Stimulated activated CD8-positive, alpha-beta memory T cell treated with anti-CD3 and anti-CD28 coated beads, Interleukin-7, amount 100 ng/mL, for 48 hours (primary cell): ENCODE results near the gene MOB1B.
"Not testable (repeated sequence)": the region's sequence is repeated elsewhere in the genome, so short reads cannot be mapped to it uniquely, and the experiment has no call there.

ENCODE experiments used
- DNase-seq, 2 donors: peaks; one replicate each; pipeline ENCODE4 v3.0.0-alpha.2; 2020; ENCODE audit warnings: low read depth in 1 of 2; ENCODE audit errors: extremely low read depth in 1 of 2

The MOB1B gene

GRCh38 chr4:70901984-70902576 is at the start of gene MOB1B:
Gene MOB1B (plus strand): TSS chr4:70902369. CDS start chr4:70902537, 168 bp downstream.
- peak; percentile 68 to 83 for DNase-seq

GRCh38 chr4:70855464-70855863 is 46.7 kb upstream of the MOB1B start:
- DNase-seq, result no peak

GRCh38 chr4:70858454-70858853 is 43.7 kb upstream of the MOB1B start:
- no peak for DNase-seq

DNA sequence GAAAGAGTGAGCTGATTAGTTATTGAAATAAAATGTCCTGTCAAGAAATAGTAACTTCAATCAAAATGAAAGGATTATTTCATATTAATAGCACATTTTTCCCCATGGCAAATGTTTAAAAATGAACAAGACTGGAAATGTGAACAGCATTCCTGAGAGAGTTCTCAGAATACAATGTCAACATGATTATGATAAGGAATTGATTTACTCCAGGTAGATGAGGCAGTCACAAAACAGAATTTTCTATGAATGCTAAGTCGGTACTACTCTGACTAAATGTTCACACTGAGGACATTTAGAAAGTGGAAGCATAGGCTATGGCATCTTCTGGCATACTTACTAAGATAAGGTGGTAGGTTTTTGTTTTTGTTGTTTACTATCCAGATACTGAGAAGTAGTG is 43.1 kb upstream of the MOB1B start:
- DNase-seq, result no peak

DNA sequence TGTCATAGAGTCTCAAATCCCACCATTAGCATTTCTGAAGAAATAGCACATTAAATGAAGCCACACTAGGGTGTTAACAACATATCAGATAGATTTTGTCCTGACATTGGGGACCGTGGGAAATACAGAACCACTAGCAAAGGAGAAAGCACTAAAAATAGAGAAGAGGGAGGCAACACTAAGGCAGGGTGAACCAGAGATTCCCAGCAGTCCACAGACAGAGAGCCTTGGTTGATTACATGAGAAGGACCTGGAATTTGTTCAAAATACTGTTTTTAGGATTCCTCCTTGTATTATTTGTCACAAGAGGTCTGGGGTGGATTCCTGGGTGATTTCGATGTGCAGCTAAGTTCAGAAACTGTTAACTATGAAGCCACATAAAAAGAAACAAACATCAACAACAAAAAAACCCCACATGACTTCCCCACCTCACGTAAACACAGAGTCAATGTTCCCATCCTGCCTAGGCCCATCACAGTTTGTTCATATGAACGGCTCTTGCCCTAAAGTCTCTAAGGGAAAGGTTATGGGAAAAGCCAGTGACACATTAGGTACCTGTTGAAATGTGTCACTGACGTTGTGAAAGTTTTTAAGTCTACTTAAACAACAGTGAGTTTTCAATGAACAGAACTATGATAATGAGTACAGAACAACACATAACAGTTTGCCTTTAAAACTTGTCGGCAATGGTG is 38.9 kb upstream of the MOB1B start:
- no peak for DNase-seq

- DNase-seq, result no peak
These were observed 33.4 kb upstream of the MOB1B start for GRCh38 chr4:70868778-70869177.

- no peak for DNase-seq
These were observed 29.0 kb upstream of the MOB1B start for GRCh38 chr4:70873216-70873615.

DNA sequence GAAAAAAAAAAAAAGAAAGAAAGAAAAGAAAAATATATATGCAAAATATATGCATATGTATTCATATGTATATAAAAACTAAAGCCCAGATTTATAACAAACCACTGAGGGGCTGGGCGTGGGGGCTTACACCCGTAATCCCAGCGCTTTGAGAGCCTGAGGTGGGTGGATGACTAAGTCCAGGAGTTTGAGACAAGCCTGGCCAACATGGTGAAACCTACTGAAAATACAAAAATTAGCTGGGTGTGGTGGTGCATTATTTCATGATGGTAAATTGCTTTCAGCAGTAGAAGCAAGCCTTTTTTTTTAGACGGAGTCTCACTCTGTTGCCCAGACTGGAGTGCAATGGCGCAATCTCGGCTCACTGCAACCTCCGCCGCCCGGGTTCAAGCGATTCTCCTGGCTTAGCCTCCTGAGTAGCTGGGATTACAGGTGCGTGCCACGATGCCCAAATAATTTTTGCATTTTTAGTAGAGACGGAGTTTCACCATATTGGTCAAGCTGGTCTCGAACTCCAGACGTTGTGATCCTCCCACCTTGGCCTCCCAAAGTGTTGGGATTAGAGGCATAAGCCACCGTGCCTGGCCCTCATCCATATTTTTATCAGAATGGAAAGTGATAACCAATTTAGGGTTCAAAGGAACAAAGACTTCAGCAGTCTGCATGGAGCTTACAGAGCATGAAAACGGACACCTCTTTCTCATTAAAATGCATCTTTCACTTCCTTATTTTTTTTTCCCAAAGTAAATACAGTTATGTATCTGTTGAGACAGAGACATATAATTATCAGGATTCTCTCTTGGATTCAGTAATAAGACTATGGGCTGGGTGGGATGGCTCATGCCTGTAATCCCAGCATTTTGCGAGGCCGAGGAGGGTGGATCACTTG is 27.7 kb upstream of the MOB1B start:
- no peak for DNase-seq

- no peak for DNase-seq
These were observed 24.6 kb upstream of the MOB1B start for GRCh38 chr4:70877556-70877955.

GRCh38 chr4:70880739-70881138 is 21.4 kb upstream of the MOB1B start:
- no peak for DNase-seq

DNA sequence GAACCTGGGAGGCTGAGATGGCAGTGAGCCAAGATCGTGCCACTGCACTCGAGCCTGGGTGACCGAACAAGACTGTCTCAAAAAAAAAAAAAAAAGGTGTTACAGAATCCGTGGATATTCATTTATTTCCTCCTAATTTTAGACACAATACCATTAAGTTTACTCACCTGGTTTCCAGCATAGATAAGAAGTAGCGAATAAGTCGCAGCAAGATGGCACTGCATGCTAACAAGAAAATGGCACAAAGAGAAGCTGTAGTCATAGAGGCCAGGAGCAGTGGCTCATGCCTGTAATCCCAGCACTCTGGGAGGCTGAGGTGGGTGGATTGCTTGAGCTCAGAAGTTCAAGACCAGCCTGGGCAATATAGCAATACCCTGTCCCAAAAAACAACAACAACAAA is 17.0 kb upstream of the MOB1B start:
- no peak for DNase-seq

- DNase-seq, result no peak
These were observed 9.9 kb upstream of the MOB1B start for GRCh38 chr4:70892086-70892769.

DNA sequence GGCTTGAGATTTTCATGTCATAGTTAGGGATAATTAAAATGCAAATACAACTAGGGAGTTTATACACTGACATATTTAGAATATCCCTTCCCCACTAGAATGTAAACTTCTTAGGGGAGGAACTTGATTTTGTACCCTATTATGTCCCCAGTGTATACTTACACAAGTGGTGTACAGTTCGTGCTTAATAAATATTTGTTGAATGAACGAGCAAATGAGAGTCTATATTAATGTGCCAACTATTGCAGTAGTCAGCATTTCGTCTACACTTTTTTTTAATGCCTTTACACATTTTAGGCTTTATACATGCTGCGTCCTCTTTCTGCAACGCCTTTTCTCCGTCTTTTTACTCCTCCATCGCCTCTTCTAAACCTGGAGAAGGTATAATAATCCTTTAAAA is 8.4 kb upstream of the MOB1B start:
- no peak for DNase-seq

DNA sequence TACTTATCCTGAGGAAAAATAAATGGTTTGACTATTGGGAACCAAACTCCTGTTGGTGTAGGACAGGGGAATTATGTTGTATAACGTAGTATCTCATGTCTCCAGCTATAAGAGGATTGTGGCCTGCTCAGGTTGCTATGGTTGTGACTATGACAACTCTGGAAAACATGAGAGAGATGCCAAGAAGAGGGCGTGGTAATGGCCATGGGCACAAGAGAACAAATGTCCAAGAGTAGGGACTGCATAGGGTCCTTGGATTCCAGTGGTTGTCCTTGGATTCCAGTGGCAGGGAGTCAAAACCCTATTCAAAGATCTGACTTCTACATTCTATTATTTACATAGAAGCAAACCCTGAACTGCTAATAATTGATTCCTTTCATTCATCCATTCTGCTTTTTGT is 6.8 kb upstream of the MOB1B start:
- DNase-seq, result no peak

DNA sequence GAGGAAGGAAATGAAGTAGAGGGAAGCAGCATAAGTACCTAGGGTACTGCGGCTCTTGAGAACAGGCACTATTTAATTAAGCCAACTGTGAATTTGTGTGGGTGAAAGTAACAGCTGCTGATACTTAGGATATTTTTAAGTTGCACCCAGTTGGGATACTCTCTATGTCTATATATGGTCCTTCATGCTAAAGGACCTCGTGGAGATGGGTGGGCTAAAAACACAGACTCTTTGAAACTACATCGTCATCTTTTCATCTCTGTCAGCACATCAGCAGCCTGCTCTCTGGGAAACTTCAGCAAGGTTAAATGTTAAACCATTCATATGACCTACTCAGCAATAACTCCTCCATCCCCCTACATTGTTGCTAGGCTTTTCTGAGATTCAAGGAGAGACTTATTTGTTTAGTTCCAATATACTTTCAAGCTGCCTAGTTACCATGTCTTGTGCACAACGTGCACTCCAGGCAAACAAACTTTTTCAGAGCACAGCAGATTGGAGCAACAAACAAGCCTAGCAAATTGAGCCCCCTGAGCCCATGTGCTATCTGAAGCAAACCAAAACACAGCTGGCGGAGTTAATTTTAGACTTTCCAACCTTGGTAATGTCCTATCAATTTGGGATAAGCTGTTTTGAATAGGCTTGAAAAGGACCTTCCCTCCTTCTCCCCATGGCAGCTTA is 6.2 kb upstream of the MOB1B start:
- no peak for DNase-seq

DNA sequence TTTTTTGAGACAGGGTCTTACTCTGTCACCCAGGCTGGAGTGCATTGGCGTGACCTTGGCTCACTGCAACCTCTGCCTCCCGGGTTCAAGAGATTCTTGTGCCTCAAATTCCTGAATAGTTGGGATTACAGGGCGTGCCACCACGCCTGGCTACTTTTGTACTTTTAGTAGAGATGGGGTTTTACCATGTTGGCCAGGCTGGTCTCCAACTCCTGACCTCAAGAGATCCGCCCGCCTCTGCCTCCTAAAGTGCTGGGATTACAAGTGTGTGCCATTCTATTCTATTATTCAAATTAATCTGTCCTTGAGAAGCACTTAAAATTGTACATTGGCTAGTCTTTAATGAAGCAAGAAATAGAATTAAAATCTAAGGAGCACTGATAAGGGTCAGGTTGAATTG is 3.6 kb upstream of the MOB1B start:
- not testable (repeated sequence) for DNase-seq

GRCh38 chr4:70901607-70901983 is 574 bp upstream of the MOB1B start:
- no peak for DNase-seq

DNA sequence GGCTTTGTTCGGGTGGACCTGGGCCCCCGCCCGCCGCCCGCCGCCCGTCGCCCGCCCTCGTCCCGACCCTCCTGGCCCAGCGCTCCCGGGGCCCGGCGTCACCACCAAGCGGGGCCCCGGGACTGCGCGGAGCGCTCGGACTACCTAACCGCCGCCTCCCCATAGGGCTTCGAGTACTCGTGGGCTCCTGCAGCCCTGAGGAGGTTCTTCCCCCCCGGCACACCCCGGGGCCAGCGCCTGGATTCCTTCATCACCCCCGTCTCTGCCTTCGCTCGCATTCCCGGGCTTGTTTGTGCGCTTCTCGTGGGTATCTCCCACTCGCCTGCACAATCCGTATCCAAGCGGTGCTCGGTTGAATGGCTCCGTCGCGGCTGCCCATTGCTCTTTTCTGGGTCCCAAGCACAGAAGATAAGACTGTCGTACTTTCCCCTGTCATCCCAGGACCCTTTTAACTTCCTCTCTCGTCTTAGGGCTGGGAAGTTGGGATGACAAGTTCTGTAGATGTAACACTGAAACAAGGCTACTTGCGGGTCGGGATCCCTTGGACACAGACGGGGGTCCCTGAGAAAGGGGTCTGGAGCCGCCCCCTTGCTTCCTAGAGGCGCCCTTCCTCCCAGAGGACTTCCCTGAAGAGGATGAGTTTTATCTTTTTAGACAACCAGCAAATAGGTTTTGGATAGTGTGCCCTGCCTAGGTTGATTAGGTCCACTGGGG is 565 bp downstream of the MOB1B start:
- DNase-seq, result no peak

GRCh38 chr4:70903291-70903603 is 1.1 kb downstream of the MOB1B start:
- no peak for DNase-seq

DNA sequence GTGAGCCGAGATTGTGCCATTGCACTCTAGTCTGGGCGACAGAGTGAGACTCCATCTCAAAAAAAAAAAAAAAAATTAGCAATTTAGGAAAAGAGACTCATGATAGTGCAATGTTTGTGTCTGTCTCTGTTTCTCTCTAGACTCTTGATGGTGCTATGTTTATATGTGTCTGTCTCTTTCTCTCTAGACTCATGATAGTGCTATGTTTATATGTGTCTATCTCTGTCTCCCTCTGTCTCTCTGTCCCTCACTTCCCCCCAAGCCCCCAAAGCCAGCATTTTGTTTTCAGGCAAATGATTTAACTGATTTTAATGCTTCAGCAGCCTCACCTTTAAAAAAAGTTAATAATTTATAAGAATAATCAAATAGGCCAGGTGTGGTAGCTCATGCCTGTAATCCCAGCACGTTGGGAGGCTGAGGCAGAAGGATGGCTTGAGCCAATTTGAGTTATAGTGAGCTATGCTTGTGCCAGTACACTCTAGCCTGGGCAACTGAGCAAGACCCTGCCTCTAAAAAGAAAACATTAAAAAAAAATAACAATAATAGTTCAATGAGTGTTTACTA is 6.9 kb downstream of the MOB1B start:
- DNase-seq, result no peak
